WTC11 (cell line): ENCODE measurements around the gene MYOZ2. TPM values are rescaled to one million over a fixed set of nuclear protein-coding genes. Genes with fewer than 3 reads are reported as not detected.

Experiments used
- ATAC-seq: fragments of 200-7000 bp; cut with Tn5 transposase; 2 replicates; pipeline ENCODE4 v1.10.0; 2021; ENCODE audit warnings: mild to moderate bottlenecking, moderate library complexity
- CTCF ChIA-PET: fragments of 300-600 bp; sonication (Branson Sonifier 250); formaldehyde crosslinking; loops from one replicate; lab custom pipeline; 2021; ENCODE audit warnings: antibody characterized with exemption; lab: Charles Lee
- POLR2A ChIA-PET: fragments of 350-600 bp; sonication (Branson Sonifier 250); formaldehyde crosslinking; loops from one replicate; lab custom pipeline; 2021; ENCODE audit warnings: antibody characterized with exemption; lab: Charles Lee
- DNase-seq: peaks from one replicate; pipeline ENCODE4 v3.0.0; 2021; ENCODE audit warnings: low spot score
- H3K27ac Mint-ChIP-seq: 2 replicates; pipeline ENCODE4 v1.8.0; 2021; ENCODE audit warnings: mixed read lengths
- H3K27me3 Mint-ChIP-seq: 2 replicates; pipeline ENCODE4 v1.8.0; 2021; ENCODE audit warnings: low read depth, mild to moderate bottlenecking, moderate library complexity, mixed read lengths
- H3K36me3 Mint-ChIP-seq: 2 replicates; pipeline ENCODE4 v1.8.0; 2021; ENCODE audit warnings: mixed read lengths
- H3K4me1 Mint-ChIP-seq: 2 replicates; pipeline ENCODE4 v1.8.0; 2022; ENCODE audit warnings: mixed read lengths
- H3K4me3 Mint-ChIP-seq: 2 replicates; pipeline ENCODE4 v1.8.0; 2021; ENCODE audit warnings: mild to moderate bottlenecking, moderate library complexity, mixed read lengths
- H3K9me3 Mint-ChIP-seq: 2 replicates; pipeline ENCODE4 v1.8.0; 2021; ENCODE audit warnings: mixed read lengths
- CBFB ChIP-seq: sonication (generic); formaldehyde crosslinking; IDR thresholded peaks from 2 replicates; pipeline ENCODE4 v1.8.1; 2022; ENCODE audit warnings: mild to moderate bottlenecking, low read depth, missing genetic modification reagents
- CREB1 ChIP-seq: sonication (generic); formaldehyde crosslinking; IDR thresholded peaks from 2 replicates; pipeline ENCODE4 v1.8.0; 2023; ENCODE audit warnings: mild to moderate bottlenecking, missing genetic modification reagents
- E2F4 ChIP-seq: sonication (generic); formaldehyde crosslinking; IDR thresholded peaks from 2 replicates; pipeline ENCODE4 v1.8.1; 2022; ENCODE audit warnings: low read depth, mild to moderate bottlenecking, moderate library complexity, missing genetic modification reagents, borderline replicate concordance
- ELF4 ChIP-seq: sonication (generic); formaldehyde crosslinking; IDR thresholded peaks from 2 replicates; pipeline ENCODE4 v1.8.1; 2022; ENCODE audit warnings: low read depth, mild to moderate bottlenecking, moderate library complexity, missing genetic modification reagents
- EMX1 ChIP-seq: fragments of 250-450 bp; sonication (Bioruptor Pico); IDR thresholded peaks from 2 replicates; pipeline ENCODE4 v1.8.0; 2021; ENCODE audit warnings: mild to moderate bottlenecking
- ERG ChIP-seq: fragments of 250-450 bp; sonication (Bioruptor Pico); IDR thresholded peaks from 2 replicates; pipeline ENCODE4 v1.8.0; 2021; ENCODE audit warnings: mild to moderate bottlenecking
- NR3C1 ChIP-seq: sonication (generic); formaldehyde crosslinking; conservative IDR thresholded peaks from 2 replicates; pipeline ENCODE4 v1.8.1; 2023; ENCODE audit warnings: low read depth, mild to moderate bottlenecking, missing genetic modification reagents
- SP1 ChIP-seq: sonication (generic); formaldehyde crosslinking; conservative IDR thresholded peaks from 2 replicates; pipeline ENCODE4 v1.8.1; 2022; ENCODE audit warnings: missing genetic modification reagents
- STAT6 ChIP-seq: sonication (generic); formaldehyde crosslinking; conservative IDR thresholded peaks from 2 replicates; pipeline ENCODE4 v1.8.1; 2023; ENCODE audit warnings: mild to moderate bottlenecking, low read depth, missing genetic modification reagents, moderate library complexity
- TP53 ChIP-seq: sonication (generic); formaldehyde crosslinking; IDR thresholded peaks from 2 replicates; pipeline ENCODE4 v1.8.1; 2023; ENCODE audit warnings: mild to moderate bottlenecking, missing genetic modification reagents
- ZNF232 ChIP-seq: sonication (generic); formaldehyde crosslinking; IDR thresholded peaks from 2 replicates; pipeline ENCODE4 v1.8.0; 2022; ENCODE audit warnings: mild to moderate bottlenecking, missing genetic modification reagents
- ZNF425 ChIP-seq: fragments of 250-450 bp; sonication (Bioruptor Pico); conservative IDR thresholded peaks from 2 replicates; pipeline ENCODE4 v1.9.0; 2021; ENCODE audit warnings: mild to moderate bottlenecking
- total RNA-seq: library from RNA; stranded (reverse); gene quantifications from 3 replicates; pipeline ENCODE4 v1.2.3, GENCODE V29; 2021
- TF ChIP-seq, protein P1 (sequence below): sonication (generic); formaldehyde crosslinking; IDR thresholded peaks from 2 replicates; pipeline ENCODE4 v1.8.0; 2022; ENCODE audit warnings: mild to moderate bottlenecking, missing genetic modification reagents
- TF ChIP-seq, protein P2 (sequence below): sonication (generic); formaldehyde crosslinking; IDR thresholded peaks from 2 replicates; pipeline ENCODE4 v1.8.1; 2022; ENCODE audit warnings: mild to moderate bottlenecking, moderate library complexity, missing genetic modification reagents
- TF ChIP-seq, protein P3 (sequence below): sonication (generic); formaldehyde crosslinking; IDR thresholded peaks from 2 replicates; pipeline ENCODE4 v1.8.0; 2022; ENCODE audit warnings: mild to moderate bottlenecking, missing genetic modification reagents
- TF ChIP-seq, protein P4 (sequence below): sonication (generic); formaldehyde crosslinking; IDR thresholded peaks from 2 replicates; pipeline ENCODE4 v1.8.0; 2023; ENCODE audit warnings: missing genetic modification reagents

Gene MYOZ2
- total RNA-seq, 1 experiment from 2014 or later: not detected

DNA sequence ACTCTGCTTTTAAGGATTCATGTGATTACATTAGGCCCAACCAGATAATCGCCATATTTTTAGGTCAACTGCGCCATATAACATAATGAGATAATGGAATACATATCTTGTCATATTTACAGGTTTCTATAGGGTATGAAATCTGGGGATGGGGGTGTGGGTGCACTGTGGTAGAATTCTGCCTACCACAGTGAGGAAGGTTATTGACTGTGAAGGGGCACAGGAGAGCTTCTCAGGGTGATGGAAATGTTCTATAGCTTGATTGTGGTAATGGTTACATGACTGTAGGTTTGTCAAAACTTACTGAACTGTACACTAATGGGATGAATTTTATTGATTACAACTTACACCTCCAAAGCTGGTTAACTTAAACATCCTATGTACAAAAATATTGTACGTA, 92.8 kb downstream of the MYOZ2 start:
- H3K27me3 Mint-ChIP-seq: no peaks in the 10 kb centered on the region
- no peak overlapping the region for H3K4me3 Mint-ChIP-seq
- ChIA-PET CTCF (no interaction called here), POLR2A (no interaction called here)
- no peak for DNase-seq
- H3K9me3 Mint-ChIP-seq: no peaks in the 10 kb centered on the region
- TF ChIP-seq, protein P1, sequence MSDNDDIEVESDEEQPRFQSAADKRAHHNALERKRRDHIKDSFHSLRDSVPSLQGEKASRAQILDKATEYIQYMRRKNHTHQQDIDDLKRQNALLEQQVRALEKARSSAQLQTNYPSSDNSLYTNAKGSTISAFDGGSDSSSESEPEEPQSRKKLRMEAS: no peak
- TF ChIP-seq ZNF425 (CRISPR knock-in tag) (no peak), TP53 (CRISPR knock-in tag) (no peak), ELF4 (CRISPR knock-in tag) (no peak), ZNF232 (CRISPR knock-in tag) (no peak), NR3C1 (CRISPR knock-in tag) (no peak), ERG (CRISPR knock-in tag) (no peak), E2F4 (CRISPR knock-in tag) (no peak), SP1 (CRISPR knock-in tag) (no peak), CBFB (CRISPR knock-in tag) (no peak), EMX1 (CRISPR knock-in tag) (no peak), STAT6 (CRISPR knock-in tag) (no peak), CREB1 (CRISPR knock-in tag) (no peak)
- TF ChIP-seq, protein P2, sequence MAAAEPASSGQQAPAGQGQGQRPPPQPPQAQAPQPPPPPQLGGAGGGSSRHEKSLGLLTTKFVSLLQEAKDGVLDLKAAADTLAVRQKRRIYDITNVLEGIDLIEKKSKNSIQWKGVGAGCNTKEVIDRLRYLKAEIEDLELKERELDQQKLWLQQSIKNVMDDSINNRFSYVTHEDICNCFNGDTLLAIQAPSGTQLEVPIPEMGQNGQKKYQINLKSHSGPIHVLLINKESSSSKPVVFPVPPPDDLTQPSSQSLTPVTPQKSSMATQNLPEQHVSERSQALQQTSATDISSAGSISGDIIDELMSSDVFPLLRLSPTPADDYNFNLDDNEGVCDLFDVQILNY (CRISPR knock-in tag): no peak
- TF ChIP-seq, protein P3, sequence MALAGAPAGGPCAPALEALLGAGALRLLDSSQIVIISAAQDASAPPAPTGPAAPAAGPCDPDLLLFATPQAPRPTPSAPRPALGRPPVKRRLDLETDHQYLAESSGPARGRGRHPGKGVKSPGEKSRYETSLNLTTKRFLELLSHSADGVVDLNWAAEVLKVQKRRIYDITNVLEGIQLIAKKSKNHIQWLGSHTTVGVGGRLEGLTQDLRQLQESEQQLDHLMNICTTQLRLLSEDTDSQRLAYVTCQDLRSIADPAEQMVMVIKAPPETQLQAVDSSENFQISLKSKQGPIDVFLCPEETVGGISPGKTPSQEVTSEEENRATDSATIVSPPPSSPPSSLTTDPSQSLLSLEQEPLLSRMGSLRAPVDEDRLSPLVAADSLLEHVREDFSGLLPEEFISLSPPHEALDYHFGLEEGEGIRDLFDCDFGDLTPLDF (CRISPR knock-in tag): no peak
- TF ChIP-seq, protein P4, sequence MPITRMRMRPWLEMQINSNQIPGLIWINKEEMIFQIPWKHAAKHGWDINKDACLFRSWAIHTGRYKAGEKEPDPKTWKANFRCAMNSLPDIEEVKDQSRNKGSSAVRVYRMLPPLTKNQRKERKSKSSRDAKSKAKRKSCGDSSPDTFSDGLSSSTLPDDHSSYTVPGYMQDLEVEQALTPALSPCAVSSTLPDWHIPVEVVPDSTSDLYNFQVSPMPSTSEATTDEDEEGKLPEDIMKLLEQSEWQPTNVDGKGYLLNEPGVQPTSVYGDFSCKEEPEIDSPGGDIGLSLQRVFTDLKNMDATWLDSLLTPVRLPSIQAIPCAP: no peak
- peaks cover 27% of the 10 kb centered on the region for H3K36me3 Mint-ChIP-seq
- H3K27ac Mint-ChIP-seq: no peak overlapping the region; the same call in 1 of the 2 replicates
- H3K4me1 Mint-ChIP-seq: peaks cover 15% of the 10 kb centered on the region
- ATAC-seq: no peak
